T47D (cell line): ENCODE data around the gene NHLH1.
A peak's percentile ranks its signal among the peaks of the same experiment; 100 is the strongest.

Source experiments
- DNase-seq, 2 experiments: peaks; one replicate each; pipeline versions ENCODE4 v3.0.0 to v3.0.0-alpha.2; 2011 to 2012; ENCODE audit warnings: low read depth in 1 of 2, low spot score in 1 of 2
- JUND ChIP-seq: IDR thresholded peaks from 2 replicates; pipeline ENCODE4 v1.6.1; 2012; ENCODE audit warnings: low read depth
- in situ Hi-C: cut with HindIII; loops from 2 replicates; pipeline ENCODE4 v1.10.0; 2016; ENCODE audit warnings: low sequenced_read_pairs, low pct_unique_long_range_greater_than_20kb

NHLH1 gene

GRCh38 chr1:160362168-160362957, 4.5 kb upstream of the NHLH1 start:
- TF ChIP-seq JUND, result no peak
- in situ Hi-C loops, result no loop called here

GRCh38 chr1:160363010-160363409, 3.9 kb upstream of the NHLH1 start:
- DNase-seq, result no peak
- no peak for TF ChIP-seq JUND
- in situ Hi-C loops, result no loop called here

More at GRCh38 chr1:160362168-160362957, 4.5 kb upstream of the NHLH1 start:
- DNase-seq, result no peak

GRCh38 chr1:160363951-160364735, 2.7 kb upstream of the NHLH1 start:
- in situ Hi-C loops, result no loop called here
- DNase-seq, result no peak
- TF ChIP-seq JUND, result no peak

- in situ Hi-C loops, result no loop called here
- no peak for DNase-seq
- no peak for TF ChIP-seq JUND
Observed at GRCh38 chr1:160365325-160365724, 1.5 kb upstream of the NHLH1 start.

GRCh38 chr1:160367516-160367900, 637 bp downstream of the NHLH1 start:
- in situ Hi-C loops, result no loop called here
- no peak for TF ChIP-seq JUND
- no peak for DNase-seq

GRCh38 chr1:160367934-160368923, 1.4 kb downstream of the NHLH1 start:
- DNase-seq, result no peak
- no peak for TF ChIP-seq JUND
- in situ Hi-C loops, result no loop called here

GRCh38 chr1:160369087-160369486, 2.2 kb downstream of the NHLH1 start:
- no peak for DNase-seq
- in situ Hi-C loops, result no loop called here
- TF ChIP-seq JUND, result no peak

GRCh38 chr1:160370561-160371345, 3.9 kb downstream of the NHLH1 start:
- no peak for DNase-seq
- TF ChIP-seq JUND, result no peak
- in situ Hi-C loops, result no loop called here

- no peak for DNase-seq
- no peak for TF ChIP-seq JUND
- in situ Hi-C loops, result no loop called here
Observed at GRCh38 chr1:160371346-160371631, 4.4 kb downstream of the NHLH1 start.

GRCh38 chr1:160371756-160372155, 4.9 kb downstream of the NHLH1 start:
- DNase-seq, result no peak
- in situ Hi-C loops, result no loop called here
- TF ChIP-seq JUND, result no peak

- DNase-seq, result peak in 1 of 2 experiments; percentile 31
- in situ Hi-C loops, result no loop called here
- no peak for TF ChIP-seq JUND
Observed at GRCh38 chr1:160373696-160374095, 6.8 kb downstream of the NHLH1 start.

GRCh38 chr1:160374306-160375110, 7.6 kb downstream of the NHLH1 start:
- DNase-seq, result no peak
- in situ Hi-C loops, result no loop called here
- no peak for TF ChIP-seq JUND
